ENCODE results near the gene GLOD4. TPM values are rescaled to one million over a fixed set of nuclear protein-coding genes. Genes with fewer than 3 reads are reported as not detected.
"Not testable (repeated sequence)": the region's sequence is repeated elsewhere in the genome, so short reads cannot be mapped to it uniquely, and the experiment has no call there.

Gene GLOD4
- total RNA-seq, 2 donors from 2014 or later: 72.4 to 113 TPM

DNA sequence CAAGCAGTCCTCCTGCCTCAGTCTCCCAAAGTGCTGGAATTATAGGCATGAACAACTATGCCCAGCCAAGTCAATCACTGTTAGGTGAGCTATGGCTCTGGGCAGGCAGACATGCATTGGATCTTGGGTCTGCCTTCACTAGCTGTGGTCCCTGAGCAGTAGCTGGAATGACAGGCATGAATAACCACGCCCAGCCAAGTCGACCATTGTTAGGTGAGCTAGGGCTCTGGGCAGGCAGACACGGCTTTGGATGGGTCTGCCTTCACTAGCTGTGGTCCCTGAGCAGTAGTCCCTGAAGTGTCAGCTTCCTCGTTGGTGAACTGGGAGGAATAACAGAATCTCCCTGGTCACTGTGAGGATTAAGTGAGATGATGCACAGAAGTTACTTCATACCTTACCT, 6.5 kb upstream of the GLOD4 start:
- Histone ChIP-seq H3K27ac (no peak overlapping the region), H3K4me3 (no peak overlapping the region), H3K36me3 (peaks cover 0 to 5% of the 10 kb centered on the region in 2 donors), H3K27me3 (replicated peaks; ENCODE audit: insufficient read depth) (no peaks in the 10 kb centered on the region), H3K4me1 (replicated peaks) (peaks cover 4% of the 10 kb centered on the region), H3K9me3 (no peaks in the 10 kb centered on the region)
- 73% methylated on average over 4 of the region's 4 CpGs for WGBS
- TF ChIP-seq, protein P1, sequence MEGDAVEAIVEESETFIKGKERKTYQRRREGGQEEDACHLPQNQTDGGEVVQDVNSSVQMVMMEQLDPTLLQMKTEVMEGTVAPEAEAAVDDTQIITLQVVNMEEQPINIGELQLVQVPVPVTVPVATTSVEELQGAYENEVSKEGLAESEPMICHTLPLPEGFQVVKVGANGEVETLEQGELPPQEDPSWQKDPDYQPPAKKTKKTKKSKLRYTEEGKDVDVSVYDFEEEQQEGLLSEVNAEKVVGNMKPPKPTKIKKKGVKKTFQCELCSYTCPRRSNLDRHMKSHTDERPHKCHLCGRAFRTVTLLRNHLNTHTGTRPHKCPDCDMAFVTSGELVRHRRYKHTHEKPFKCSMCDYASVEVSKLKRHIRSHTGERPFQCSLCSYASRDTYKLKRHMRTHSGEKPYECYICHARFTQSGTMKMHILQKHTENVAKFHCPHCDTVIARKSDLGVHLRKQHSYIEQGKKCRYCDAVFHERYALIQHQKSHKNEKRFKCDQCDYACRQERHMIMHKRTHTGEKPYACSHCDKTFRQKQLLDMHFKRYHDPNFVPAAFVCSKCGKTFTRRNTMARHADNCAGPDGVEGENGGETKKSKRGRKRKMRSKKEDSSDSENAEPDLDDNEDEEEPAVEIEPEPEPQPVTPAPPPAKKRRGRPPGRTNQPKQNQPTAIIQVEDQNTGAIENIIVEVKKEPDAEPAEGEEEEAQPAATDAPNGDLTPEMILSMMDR (IDR thresholded peaks at IDR 0.05): no peak
- no peak for TF ChIP-seq POLR2AphosphoS5 (IDR thresholded peaks at IDR 0.05)
- no peak for TF ChIP-seq POLR2A (IDR thresholded peaks at IDR 0.05)
- DNase-seq (ENCODE audit: low spot score): no peak
- intact Hi-C loops (cut with DNase I): no loop called here

DNA sequence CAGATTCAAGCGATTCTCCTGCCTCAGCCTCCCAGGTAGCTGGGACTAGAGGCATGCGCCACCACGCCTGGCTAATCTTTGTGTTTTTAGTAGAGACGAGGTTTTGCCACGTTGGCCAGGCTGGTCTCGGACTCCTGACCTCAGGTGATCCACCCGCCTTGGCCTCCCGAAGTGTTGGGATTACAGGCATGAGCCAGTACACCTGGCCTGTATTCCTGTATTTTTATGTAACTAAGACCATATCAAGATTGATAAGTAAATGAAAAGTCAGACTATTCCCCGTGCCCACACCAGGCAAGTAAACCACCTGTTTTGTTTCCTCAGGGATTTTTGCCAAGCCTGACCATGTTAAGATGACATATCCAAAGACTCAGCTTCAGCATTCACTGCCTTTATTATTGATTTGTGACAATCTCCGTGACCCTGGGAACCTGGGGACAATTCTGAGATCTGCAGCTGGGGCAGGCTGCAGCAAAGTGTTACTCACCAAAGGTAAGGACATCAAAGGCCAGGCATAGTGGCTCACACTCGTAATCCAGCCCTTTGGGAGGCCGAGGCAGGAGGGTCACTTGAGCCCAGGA, 5.7 kb upstream of the GLOD4 start:
- Histone ChIP-seq H3K36me3 (peaks cover 0 to 5% of the 10 kb centered on the region in 2 donors), H3K4me1 (replicated peaks) (peaks cover 7% of the 10 kb centered on the region), H3K9me3 (no peaks in the 10 kb centered on the region), H3K27ac (no peak overlapping the region), H3K27me3 (replicated peaks; ENCODE audit: insufficient read depth) (no peaks in the 10 kb centered on the region), H3K4me3 (no peak overlapping the region)
- intact Hi-C loops (cut with DNase I): no loop called here
- no peak for TF ChIP-seq POLR2A (IDR thresholded peaks at IDR 0.05)
- no peak for TF ChIP-seq POLR2AphosphoS5 (IDR thresholded peaks at IDR 0.05)
- TF ChIP-seq, protein P1 (IDR thresholded peaks at IDR 0.05): no peak
- DNase-seq (ENCODE audit: low spot score): no peak
- 89% methylated on average over 12 of the region's 12 CpGs for WGBS

DNA sequence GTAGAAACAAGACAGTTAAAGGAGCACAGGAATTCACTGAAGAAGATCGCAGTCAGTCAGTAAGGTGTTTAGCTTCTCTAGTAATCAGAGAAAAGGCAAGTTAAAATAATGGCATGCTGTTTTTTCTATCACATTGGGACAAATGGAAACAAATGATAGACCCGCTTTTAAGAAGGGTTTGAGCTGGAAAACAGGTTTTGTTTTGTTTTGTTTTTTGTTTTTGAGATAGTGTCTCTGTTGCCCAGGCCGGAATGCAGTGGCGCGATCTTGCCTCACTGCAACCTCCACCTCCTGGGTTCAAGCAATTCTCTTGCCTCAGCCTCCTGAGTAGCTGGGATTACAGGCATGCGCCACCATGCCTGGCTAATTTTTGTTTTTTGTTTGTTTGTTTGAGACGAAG, 3.8 kb upstream of the GLOD4 start:
- H3K4me1 ChIP-seq (replicated peaks); H3K9me3 ChIP-seq; DNase-seq (ENCODE audit: low spot score); H3K36me3 ChIP-seq; intact Hi-C loops (cut with DNase I); H3K4me3 ChIP-seq; H3K27me3 ChIP-seq (replicated peaks; ENCODE audit: insufficient read depth); H3K27ac ChIP-seq: not testable (repeated sequence)
- 96% methylated on average over 7 of the region's 7 CpGs for WGBS

DNA sequence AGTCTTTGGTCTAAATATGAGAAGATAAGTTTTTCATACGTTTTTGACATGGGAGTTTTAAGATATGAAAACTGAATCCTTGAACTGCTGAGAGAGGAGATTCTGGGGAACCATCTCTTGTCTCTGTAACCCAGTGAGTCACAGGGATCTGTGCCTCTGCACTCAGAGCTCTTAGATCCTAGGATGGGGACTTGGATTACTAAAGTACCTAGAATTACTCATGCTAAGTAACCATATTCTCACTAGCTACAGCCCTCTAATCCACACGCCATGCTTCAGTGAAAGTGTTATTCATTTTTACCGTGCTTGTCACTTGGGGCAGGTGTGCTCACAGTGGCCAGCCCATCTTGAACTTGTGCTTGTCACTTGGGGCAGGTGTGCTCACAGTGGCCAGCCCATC, 2.1 kb upstream of the GLOD4 start:
- intact Hi-C loops (cut with DNase I): no loop called here
- DNase-seq (ENCODE audit: low spot score): no peak
- WGBS: 60% methylated on average over 3 of the region's 3 CpGs
- H3K36me3 ChIP-seq: no peaks in the 10 kb centered on the region
- no peak overlapping the region for H3K27ac ChIP-seq
- peaks cover 7% of the 10 kb centered on the region for H3K4me1 ChIP-seq (replicated peaks)
- H3K27me3 ChIP-seq (replicated peaks; ENCODE audit: insufficient read depth): no peaks in the 10 kb centered on the region
- TF ChIP-seq POLR2A (IDR thresholded peaks at IDR 0.05) (no peak), POLR2AphosphoS5 (IDR thresholded peaks at IDR 0.05) (no peak)
- TF ChIP-seq, protein P1 (IDR thresholded peaks at IDR 0.05): no peak
- no peaks in the 10 kb centered on the region for H3K9me3 ChIP-seq
- H3K4me3 ChIP-seq: no peak overlapping the region

DNA sequence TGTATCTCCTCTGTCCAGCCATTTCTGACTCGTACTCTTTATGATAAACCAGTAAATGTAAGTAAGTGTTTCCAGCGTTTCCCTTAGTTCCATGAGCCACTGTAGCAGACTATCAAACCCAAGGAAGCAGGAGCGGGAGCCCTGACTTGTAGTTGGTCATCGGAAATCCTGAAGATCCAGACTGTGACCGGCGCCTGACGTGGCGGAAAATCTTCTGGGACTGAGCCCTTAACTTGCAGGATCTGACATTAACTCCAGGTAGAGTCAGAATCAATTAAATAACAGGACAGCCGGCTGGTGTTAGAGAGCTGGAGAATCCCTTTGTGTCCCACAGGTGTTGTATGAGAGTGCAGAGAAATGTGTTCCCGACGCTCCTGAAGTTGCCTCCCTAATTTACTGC, 4.0 kb downstream of the GLOD4 start:
- H3K36me3 ChIP-seq: peaks cover 0 to 6% of the 10 kb centered on the region in 2 donors
- TF ChIP-seq POLR2AphosphoS5 (IDR thresholded peaks at IDR 0.05) (no peak), POLR2A (IDR thresholded peaks at IDR 0.05) (no peak)
- TF ChIP-seq, protein P1 (IDR thresholded peaks at IDR 0.05): no peak
- intact Hi-C loops (cut with DNase I): no loop called here
- WGBS: 90% methylated on average over 11 of the region's 11 CpGs
- DNase-seq (ENCODE audit: low spot score): no peak
- H3K27me3 ChIP-seq (replicated peaks; ENCODE audit: insufficient read depth): no peaks in the 10 kb centered on the region
- H3K4me3 ChIP-seq: no peak overlapping the region
- H3K9me3 ChIP-seq: no peaks in the 10 kb centered on the region
- H3K27ac ChIP-seq: no peak overlapping the region
- H3K4me1 ChIP-seq (replicated peaks): peaks cover 3% of the 10 kb centered on the region
